WTC11 (cell line): ENCODE data around the gene NUF2. TPM values are rescaled to one million over a fixed set of nuclear protein-coding genes. Genes with fewer than 3 reads are reported as not detected.

ENCODE experiments used
- ATAC-seq: fragments of 200-7000 bp; cut with Tn5 transposase; 2 replicates; pipeline ENCODE4 v1.10.0; 2021; ENCODE audit warnings: mild to moderate bottlenecking, moderate library complexity
- CTCF ChIA-PET: fragments of 300-600 bp; sonication (Branson Sonifier 250); formaldehyde crosslinking; loops from one replicate; lab custom pipeline; 2021; ENCODE audit warnings: antibody characterized with exemption; lab: Charles Lee
- POLR2A ChIA-PET: fragments of 350-600 bp; sonication (Branson Sonifier 250); formaldehyde crosslinking; loops from one replicate; lab custom pipeline; 2021; ENCODE audit warnings: antibody characterized with exemption; lab: Charles Lee
- DNase-seq: peaks from one replicate; pipeline ENCODE4 v3.0.0; 2021; ENCODE audit warnings: low spot score
- H3K27ac Mint-ChIP-seq: 2 replicates; pipeline ENCODE4 v1.8.0; 2021; ENCODE audit warnings: mixed read lengths
- H3K27me3 Mint-ChIP-seq: 2 replicates; pipeline ENCODE4 v1.8.0; 2021; ENCODE audit warnings: low read depth, mild to moderate bottlenecking, moderate library complexity, mixed read lengths
- H3K36me3 Mint-ChIP-seq: 2 replicates; pipeline ENCODE4 v1.8.0; 2021; ENCODE audit warnings: mixed read lengths
- H3K4me1 Mint-ChIP-seq: 2 replicates; pipeline ENCODE4 v1.8.0; 2022; ENCODE audit warnings: mixed read lengths
- H3K4me3 Mint-ChIP-seq: 2 replicates; pipeline ENCODE4 v1.8.0; 2021; ENCODE audit warnings: mild to moderate bottlenecking, moderate library complexity, mixed read lengths
- H3K9me3 Mint-ChIP-seq: 2 replicates; pipeline ENCODE4 v1.8.0; 2021; ENCODE audit warnings: mixed read lengths
- ARID4B ChIP-seq: sonication (generic); formaldehyde crosslinking; IDR thresholded peaks from 2 replicates; pipeline ENCODE4 v1.8.0; 2023; ENCODE audit warnings: missing genetic modification reagents, mild to moderate bottlenecking, borderline replicate concordance
- ATF1 ChIP-seq: sonication (generic); formaldehyde crosslinking; IDR thresholded peaks from 2 replicates; pipeline ENCODE4 v1.8.1; 2023; ENCODE audit warnings: mild to moderate bottlenecking, moderate library complexity, missing genetic modification reagents
- CREM ChIP-seq: sonication (generic); formaldehyde crosslinking; IDR thresholded peaks from 2 replicates; pipeline ENCODE4 v1.8.1; 2022; ENCODE audit warnings: mild to moderate bottlenecking, missing genetic modification reagents, moderate library complexity
- EMX1 ChIP-seq: fragments of 250-450 bp; sonication (Bioruptor Pico); IDR thresholded peaks from 2 replicates; pipeline ENCODE4 v1.8.0; 2021; ENCODE audit warnings: mild to moderate bottlenecking
- ERG ChIP-seq: fragments of 250-450 bp; sonication (Bioruptor Pico); IDR thresholded peaks from 2 replicates; pipeline ENCODE4 v1.8.0; 2021; ENCODE audit warnings: mild to moderate bottlenecking
- FOXK1 ChIP-seq: sonication (generic); formaldehyde crosslinking; IDR thresholded peaks from 2 replicates; pipeline ENCODE4 v1.8.0; 2022; ENCODE audit warnings: mild to moderate bottlenecking, moderate library complexity, missing genetic modification reagents
- FOXP4 ChIP-seq: sonication (generic); formaldehyde crosslinking; IDR thresholded peaks from 2 replicates; pipeline ENCODE4 v1.8.0; 2022; ENCODE audit warnings: mild to moderate bottlenecking, missing genetic modification reagents
- GRHL2 ChIP-seq: fragments of 250-450 bp; sonication (Bioruptor Pico); IDR thresholded peaks from 2 replicates; pipeline ENCODE4 v1.8.0; 2022; ENCODE audit warnings: mild to moderate bottlenecking, moderate library complexity; ENCODE audit not compliant: insufficient replicate concordance, severe bottlenecking
- HMGA2 ChIP-seq: fragments of 250-450 bp; sonication (Bioruptor Pico); IDR thresholded peaks from 2 replicates; pipeline ENCODE4 v1.4.0; 2021; ENCODE audit warnings: mild to moderate bottlenecking, moderate library complexity
- HMGXB4 ChIP-seq: sonication (generic); formaldehyde crosslinking; IDR thresholded peaks from 2 replicates; pipeline ENCODE4 v1.8.1; 2023; ENCODE audit warnings: mild to moderate bottlenecking, moderate library complexity, missing genetic modification reagents
- IRF1 ChIP-seq: sonication (generic); formaldehyde crosslinking; IDR thresholded peaks from 2 replicates; pipeline ENCODE4 v1.8.0; 2023; ENCODE audit warnings: missing genetic modification reagents
- IRF2 ChIP-seq: sonication (generic); formaldehyde crosslinking; IDR thresholded peaks from 2 replicates; pipeline ENCODE4 v1.8.0; 2022; ENCODE audit warnings: low read depth, missing genetic modification reagents, borderline replicate concordance
- KAT7 ChIP-seq: sonication (generic); formaldehyde crosslinking; IDR thresholded peaks from 2 replicates; pipeline ENCODE4 v1.8.1; 2023; ENCODE audit warnings: missing genetic modification reagents, mild to moderate bottlenecking, borderline replicate concordance
- MAX ChIP-seq: sonication (generic); formaldehyde crosslinking; IDR thresholded peaks from 2 replicates; pipeline ENCODE4 v1.8.0; 2022; ENCODE audit warnings: mild to moderate bottlenecking, missing genetic modification reagents
- SMAD4 ChIP-seq: sonication (generic); formaldehyde crosslinking; IDR thresholded peaks from 2 replicates; pipeline ENCODE4 v1.8.0; 2022; ENCODE audit warnings: mild to moderate bottlenecking, missing genetic modification reagents
- TP53 ChIP-seq: sonication (generic); formaldehyde crosslinking; IDR thresholded peaks from 2 replicates; pipeline ENCODE4 v1.8.1; 2023; ENCODE audit warnings: mild to moderate bottlenecking, missing genetic modification reagents
- ZBTB21 ChIP-seq: sonication (generic); formaldehyde crosslinking; IDR thresholded peaks from 2 replicates; pipeline ENCODE4 v1.8.1; 2023; ENCODE audit warnings: mild to moderate bottlenecking, missing genetic modification reagents, borderline replicate concordance
- ZNF138 ChIP-seq: sonication (generic); formaldehyde crosslinking; conservative IDR thresholded peaks from 2 replicates; pipeline ENCODE4 v1.8.1; 2022; ENCODE audit warnings: mild to moderate bottlenecking, moderate library complexity, missing genetic modification reagents
- ZNF219 ChIP-seq: sonication (generic); formaldehyde crosslinking; IDR thresholded peaks from 2 replicates; pipeline ENCODE4 v1.8.0; 2023; ENCODE audit warnings: missing genetic modification reagents, mild to moderate bottlenecking, borderline replicate concordance
- ZNF396 ChIP-seq: fragments of 250-450 bp; sonication (Bioruptor Pico); IDR thresholded peaks from 2 replicates; pipeline ENCODE4 v1.8.0; 2021; ENCODE audit warnings: mild to moderate bottlenecking, moderate library complexity, borderline replicate concordance
- ZNF423 ChIP-seq: fragments of 250-450 bp; sonication (Bioruptor Pico); IDR thresholded peaks from 2 replicates; pipeline ENCODE4 v2.1.2; 2022; ENCODE audit warnings: mild to moderate bottlenecking, moderate library complexity
- ZSCAN18 ChIP-seq: fragments of 250-450 bp; sonication (Bioruptor Pico); IDR thresholded peaks from 2 replicates; pipeline ENCODE4 v2.1.2; 2022; ENCODE audit warnings: mild to moderate bottlenecking, moderate library complexity
- total RNA-seq: library from RNA; stranded (reverse); gene quantifications from 3 replicates; pipeline ENCODE4 v1.2.3, GENCODE V29; 2021

Gene NUF2
- total RNA-seq, 1 experiment from 2014 or later, result 32.9 TPM

- DNase-seq (no peak), ATAC-seq (no peak)
- H3K27ac Mint-ChIP-seq, result 0 out of 2 replicates have a peak overlapping the region, but pooled peaks have one; percentile 19
- TF ChIP-seq EMX1 (no peak), ZNF138 (CRISPR knock-in tag) (no peak), ZBTB21 (CRISPR knock-in tag) (no peak), ATF1 (CRISPR knock-in tag) (no peak), GRHL2 (CRISPR knock-in tag) (no peak), IRF1 (CRISPR knock-in tag) (no peak), HMGA2 (no peak), HMGXB4 (CRISPR knock-in tag) (no peak), ERG (CRISPR knock-in tag) (no peak), IRF2 (CRISPR knock-in tag) (no peak), ZNF219 (CRISPR knock-in tag) (no peak), MAX (CRISPR knock-in tag) (no peak), ARID4B (no peak)
- CTCF ChIA-PET, result no interaction called here
- POLR2A ChIA-PET, result no interaction called here
- H3K9me3 Mint-ChIP-seq, result peaks cover 21% of the 10 kb centered on the region
- H3K4me3 Mint-ChIP-seq, result no peak overlapping the region
- no peaks in the 10 kb centered on the region for H3K36me3 Mint-ChIP-seq
- H3K27me3 Mint-ChIP-seq, result peaks cover 6% of the 10 kb centered on the region; the same call in 1 of the 2 replicates
- H3K4me1 Mint-ChIP-seq, result peaks cover 63% of the 10 kb centered on the region
Observed at GRCh38 chr1:163399001-163399400, 77.2 kb downstream of the NUF2 start.

GRCh38 chr1:163399976-163400601 is 78.3 kb downstream of the NUF2 start:
- Mint-ChIP-seq H3K4me3 (peak overlapping the region; percentile 24; the same call in 1 of the 2 replicates), H3K4me1 (peaks cover 71% of the 10 kb centered on the region), H3K9me3 (peaks cover 12% of the 10 kb centered on the region), H3K27ac (peak overlapping the region; percentile 97), H3K36me3 (no peaks in the 10 kb centered on the region), H3K27me3 (peaks cover 6% of the 10 kb centered on the region; the same call in 1 of the 2 replicates)
- peak; percentile 96 for ATAC-seq
- CTCF ChIA-PET, result interaction anchor here (0.7 to 1.2 kb wide), 3 partner anchors 9 to 38 kb away, joined by 3 to 4 read pairs (median 4); no protein-coding TSS in a partner anchor
- POLR2A ChIA-PET, result interaction anchor here (0.6 to 0.7 kb wide), 2 partner anchors 9 to 90 kb away, joined by 3 read pairs; no protein-coding TSS in a partner anchor
- peak; percentile 58 for DNase-seq
- 0 out of 2 replicates have a peak, but pooled peaks have one; percentile 29 for TF ChIP-seq CREM (CRISPR knock-in tag)
- TF ChIP-seq ZNF138 (CRISPR knock-in tag), result 0 out of 2 replicates have a peak, but pooled peaks have one; percentile 44
- no peak for TF ChIP-seq TP53 (CRISPR knock-in tag)
- TF ChIP-seq ZNF423 (CRISPR knock-in tag), result peak; percentile 97
- no peak for TF ChIP-seq KAT7 (CRISPR knock-in tag)
- peak; percentile 82 for TF ChIP-seq SMAD4 (CRISPR knock-in tag)
- no peak for TF ChIP-seq IRF2 (CRISPR knock-in tag)
- peak; percentile 56; the same call in 1 of the 2 replicates for TF ChIP-seq FOXP4
- peak; percentile 1; the same call in 1 of the 2 replicates for TF ChIP-seq ZSCAN18 (CRISPR knock-in tag)
- TF ChIP-seq FOXK1 (CRISPR knock-in tag), result 0 out of 2 replicates have a peak, but pooled peaks have one; percentile 47
- peak; percentile 44; the same call in 1 of the 2 replicates for TF ChIP-seq ZNF396 (CRISPR knock-in tag)
